Skeletal muscle satellite cell (primary cell): ENCODE measurements around the gene SMOC2.
"Not testable (repeated sequence)": the region's sequence is repeated elsewhere in the genome, so short reads cannot be mapped to it uniquely, and the experiment has no call there.

Source experiments
- H3K27me3 ChIP-seq: 2 replicates; pipeline ENCODE4 v1.7.0; 2013; ENCODE audit warnings: low read length; ENCODE audit not compliant: control insufficient read depth, insufficient read depth
- H3K36me3 ChIP-seq: 2 replicates; pipeline ENCODE4 v1.7.0; 2013; ENCODE audit warnings: mild to moderate bottlenecking, control low read depth, low read length; ENCODE audit not compliant: insufficient read depth
- H3K4me1 ChIP-seq: 2 replicates; pipeline ENCODE4 v1.7.0; 2013; ENCODE audit warnings: low read length; ENCODE audit not compliant: control insufficient read depth, insufficient read depth
- H3K4me2 ChIP-seq: 2 replicates; pipeline ENCODE4 v1.7.0; 2013; ENCODE audit warnings: mild to moderate bottlenecking, low read length
- H3K4me3 ChIP-seq: 2 replicates; pipeline ENCODE4 v1.7.0; 2013; ENCODE audit warnings: low read length
- H3K9ac ChIP-seq: 2 replicates; pipeline ENCODE4 v1.7.0; 2013; ENCODE audit warnings: mild to moderate bottlenecking, low read depth, low read length, moderate library complexity
- H3K9me3 ChIP-seq: replicated peaks from 2 replicates; pipeline ENCODE4 v1.7.0; 2013; ENCODE audit warnings: mild to moderate bottlenecking, control low read depth, low read length

SMOC2 gene

GRCh38 chr6:168536665-168537539 is 95.9 kb downstream of the SMOC2 start:
- Histone ChIP-seq H3K9ac (no peak overlapping the region), H3K4me3 (no peak overlapping the region), H3K27me3 (no peaks in the 10 kb centered on the region), H3K36me3 (no peaks in the 10 kb centered on the region), H3K9me3 (peaks cover 20% of the 10 kb centered on the region), H3K4me2 (no peak overlapping the region), H3K4me1 (no peaks in the 10 kb centered on the region)

GRCh38 chr6:168537540-168537884 is 96.5 kb downstream of the SMOC2 start:
- Histone ChIP-seq H3K27me3 (no peaks in the 10 kb centered on the region), H3K9ac (no peak overlapping the region), H3K9me3 (peaks cover 22% of the 10 kb centered on the region), H3K4me2 (no peak overlapping the region), H3K4me1 (no peaks in the 10 kb centered on the region), H3K36me3 (no peaks in the 10 kb centered on the region), H3K4me3 (no peak overlapping the region)

DNA sequence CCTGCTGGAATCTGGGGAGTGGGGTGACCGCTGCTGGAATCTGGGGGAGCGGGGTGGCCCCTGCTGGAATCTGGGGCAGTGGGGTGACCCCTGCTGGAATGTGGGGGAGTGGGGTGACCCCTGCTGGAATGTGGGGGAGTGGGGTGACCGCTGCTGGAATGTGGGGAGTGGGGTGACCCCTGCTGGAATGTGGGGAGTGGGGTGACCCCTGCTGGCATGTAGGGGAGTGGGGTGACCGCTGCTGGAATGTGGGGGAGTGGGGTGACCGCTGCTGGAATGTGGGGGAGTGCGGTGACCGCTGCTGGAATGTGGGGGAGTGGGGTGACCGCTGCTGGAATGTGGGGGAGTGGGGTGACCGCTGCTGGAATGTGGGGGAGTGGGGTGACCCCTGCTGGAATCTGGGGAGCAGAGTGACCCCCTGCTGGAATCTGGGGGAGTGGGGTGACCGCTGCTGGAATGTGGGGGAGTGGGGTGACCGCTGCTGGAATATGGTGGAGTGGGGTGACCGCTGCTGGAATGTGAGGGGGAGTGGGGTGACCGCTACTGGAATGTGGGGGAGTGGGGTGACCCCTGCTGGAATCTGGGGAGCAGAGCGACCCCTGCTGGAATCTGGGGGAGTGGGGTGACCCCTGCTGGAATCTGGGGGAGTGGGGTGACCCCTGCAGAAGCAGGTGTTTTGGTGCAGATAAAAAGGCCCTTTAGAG is 97.4 kb downstream of the SMOC2 start:
- H3K9ac ChIP-seq, H3K4me3 ChIP-seq, H3K27me3 ChIP-seq, H3K4me2 ChIP-seq, H3K36me3 ChIP-seq, H3K4me1 ChIP-seq: not testable (repeated sequence)
- H3K9me3 ChIP-seq: peaks cover 22% of the 10 kb centered on the region

GRCh38 chr6:168538892-168539811 is 98.2 kb downstream of the SMOC2 start:
- no peaks in the 10 kb centered on the region for H3K36me3 ChIP-seq
- H3K9ac ChIP-seq: no peak overlapping the region
- no peaks in the 10 kb centered on the region for H3K27me3 ChIP-seq
- peaks cover 27% of the 10 kb centered on the region for H3K9me3 ChIP-seq
- H3K4me1 ChIP-seq: no peaks in the 10 kb centered on the region
- H3K4me3 ChIP-seq: no peak overlapping the region
- H3K4me2 ChIP-seq: no peak overlapping the region

GRCh38 chr6:168540713-168541291 is 99.8 kb downstream of the SMOC2 start:
- Histone ChIP-seq H3K9ac (no peak overlapping the region), H3K4me2 (no peak overlapping the region), H3K36me3 (no peaks in the 10 kb centered on the region)

DNA sequence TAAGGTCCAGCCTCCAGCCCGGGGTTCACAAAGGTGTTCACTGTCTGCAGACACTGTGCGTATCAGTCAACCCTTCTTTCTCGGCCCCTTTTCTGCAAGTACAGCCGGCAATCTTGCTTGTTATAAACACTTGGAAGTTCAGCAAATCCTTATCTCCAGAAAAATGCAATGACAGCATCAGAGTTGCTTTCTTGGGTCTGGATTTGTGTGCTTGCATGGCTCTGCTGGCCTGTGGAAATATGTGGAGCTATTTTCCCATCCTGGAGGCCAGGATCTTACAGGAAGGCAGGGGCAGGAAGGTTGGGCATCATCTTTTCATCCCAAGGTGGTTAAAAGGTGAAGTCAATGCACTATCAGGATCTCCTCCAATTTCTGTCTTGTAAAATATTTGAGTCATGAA is 100.3 kb downstream of the SMOC2 start:
- no peaks in the 10 kb centered on the region for H3K36me3 ChIP-seq

More at GRCh38 chr6:168540713-168541291, 99.8 kb downstream of the SMOC2 start:
- Histone ChIP-seq H3K4me1 (no peaks in the 10 kb centered on the region), H3K4me3 (no peak overlapping the region), H3K27me3 (no peaks in the 10 kb centered on the region), H3K9me3 (peaks cover 33% of the 10 kb centered on the region)

DNA sequence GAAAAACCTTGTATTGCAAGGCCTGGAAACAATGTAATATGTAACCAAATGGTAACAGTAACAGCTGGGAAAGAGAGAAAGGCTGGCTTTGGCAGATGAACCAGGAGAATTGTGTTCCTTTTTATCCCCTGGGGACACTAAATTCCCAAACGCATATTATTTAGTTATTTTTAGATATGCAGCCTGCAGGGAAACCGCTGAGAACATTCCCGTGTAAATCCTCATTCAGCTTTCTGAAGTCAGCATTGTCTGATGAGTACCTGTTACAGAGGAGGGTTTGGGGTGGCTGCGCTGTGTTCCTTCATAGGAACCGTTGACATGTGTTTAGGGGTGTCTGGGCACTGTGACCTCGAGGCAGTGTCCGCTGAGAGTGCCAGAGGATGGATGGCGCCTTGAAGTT is 101.3 kb downstream of the SMOC2 start:
- Histone ChIP-seq H3K4me2 (no peak overlapping the region), H3K4me3 (no peak overlapping the region), H3K36me3 (no peaks in the 10 kb centered on the region), H3K9ac (no peak overlapping the region), H3K27me3 (no peaks in the 10 kb centered on the region), H3K4me1 (no peaks in the 10 kb centered on the region), H3K9me3 (peaks cover 36% of the 10 kb centered on the region)

More for the DNA sequence above, 100.3 kb downstream of the SMOC2 start:
- Histone ChIP-seq H3K4me2 (no peak overlapping the region), H3K4me1 (no peaks in the 10 kb centered on the region), H3K9me3 (peaks cover 30% of the 10 kb centered on the region), H3K27me3 (no peaks in the 10 kb centered on the region), H3K4me3 (no peak overlapping the region), H3K9ac (no peak overlapping the region)

GRCh38 chr6:168545428-168545827 is 104.4 kb downstream of the SMOC2 start:
- Histone ChIP-seq H3K4me1 (no peaks in the 10 kb centered on the region), H3K9me3 (peaks cover 29% of the 10 kb centered on the region), H3K36me3 (no peaks in the 10 kb centered on the region)

GRCh38 chr6:168546151-168546550 is 105.2 kb downstream of the SMOC2 start:
- H3K4me2 ChIP-seq: no peak overlapping the region
- no peak overlapping the region for H3K9ac ChIP-seq
- no peaks in the 10 kb centered on the region for H3K27me3 ChIP-seq
- peaks cover 25% of the 10 kb centered on the region for H3K9me3 ChIP-seq
- no peak overlapping the region for H3K4me3 ChIP-seq
- no peaks in the 10 kb centered on the region for H3K36me3 ChIP-seq
- H3K4me1 ChIP-seq: no peaks in the 10 kb centered on the region

More at GRCh38 chr6:168545428-168545827, 104.4 kb downstream of the SMOC2 start:
- no peaks in the 10 kb centered on the region for H3K27me3 ChIP-seq
- H3K4me2 ChIP-seq: no peak overlapping the region
- no peak overlapping the region for H3K9ac ChIP-seq
- no peak overlapping the region for H3K4me3 ChIP-seq

DNA sequence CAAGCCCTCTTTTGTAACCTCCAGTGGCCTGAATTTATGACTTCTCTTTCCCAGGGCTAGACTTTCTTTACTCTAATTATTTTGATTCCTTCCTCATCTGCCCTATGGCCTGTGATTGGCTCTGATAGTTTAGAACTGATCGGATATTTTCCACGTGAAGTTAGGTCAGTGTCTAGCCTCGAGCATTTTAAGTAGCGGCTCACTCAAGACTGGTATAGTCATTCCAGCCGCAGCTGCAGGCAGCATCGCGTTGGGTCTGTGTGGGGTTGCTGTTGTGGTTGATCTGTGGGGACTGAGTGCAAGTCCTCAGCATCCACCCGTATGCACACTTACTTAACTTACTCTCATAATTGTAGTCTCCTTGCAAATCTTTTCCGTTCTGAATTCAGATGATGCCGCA is 105.7 kb downstream of the SMOC2 start:
- H3K9ac ChIP-seq: no peak overlapping the region
- no peak overlapping the region for H3K4me3 ChIP-seq
- H3K4me1 ChIP-seq: no peaks in the 10 kb centered on the region
- no peaks in the 10 kb centered on the region for H3K36me3 ChIP-seq
- H3K27me3 ChIP-seq: no peaks in the 10 kb centered on the region
- H3K4me2 ChIP-seq: no peak overlapping the region
- peaks cover 21% of the 10 kb centered on the region for H3K9me3 ChIP-seq

- Histone ChIP-seq H3K9me3 (peaks cover 13% of the 10 kb centered on the region), H3K27me3 (no peaks in the 10 kb centered on the region)
Measured at GRCh38 chr6:168550326-168550725, 109.3 kb downstream of the SMOC2 start.

More at GRCh38 chr6:168550326-168550725, 109.3 kb downstream of the SMOC2 start:
- Histone ChIP-seq H3K4me1 (no peaks in the 10 kb centered on the region), H3K4me2 (no peak overlapping the region), H3K4me3 (no peak overlapping the region), H3K9ac (no peak overlapping the region), H3K36me3 (no peaks in the 10 kb centered on the region)
